CD4-positive, alpha-beta T cell treated with Interleukin-6 for 4 hours (primary cell): ENCODE results near the gene CES5A.
"Not testable (repeated sequence)": the region's sequence is repeated elsewhere in the genome, so short reads cannot be mapped to it uniquely, and the experiment has no call there.

Experiments used
- DNase-seq: peaks from one replicate; pipeline ENCODE4 v3.0.0-alpha.2; 2020; ENCODE audit warnings: mixed read lengths

The CES5A gene

DNA sequence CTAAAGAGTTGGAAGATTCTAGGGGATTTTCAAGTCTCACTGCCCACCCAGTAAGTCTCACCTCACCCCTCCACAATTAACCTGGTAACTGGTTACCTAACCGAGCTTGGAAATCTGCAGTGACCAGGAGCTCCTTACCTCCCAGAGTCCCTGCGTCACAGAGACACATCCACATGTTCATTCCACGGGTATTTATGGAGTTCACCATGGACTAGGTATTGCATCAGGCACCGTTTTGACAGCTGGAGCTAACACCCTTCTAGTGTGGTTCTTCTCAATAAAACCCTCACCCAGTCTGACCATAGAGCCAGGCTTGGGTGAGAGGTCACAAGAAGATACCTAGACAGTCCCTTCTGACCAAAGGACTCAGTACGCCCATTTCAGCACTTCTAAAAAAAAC, 2.1 kb downstream of the CES5A start:
- no peak for DNase-seq

DNA sequence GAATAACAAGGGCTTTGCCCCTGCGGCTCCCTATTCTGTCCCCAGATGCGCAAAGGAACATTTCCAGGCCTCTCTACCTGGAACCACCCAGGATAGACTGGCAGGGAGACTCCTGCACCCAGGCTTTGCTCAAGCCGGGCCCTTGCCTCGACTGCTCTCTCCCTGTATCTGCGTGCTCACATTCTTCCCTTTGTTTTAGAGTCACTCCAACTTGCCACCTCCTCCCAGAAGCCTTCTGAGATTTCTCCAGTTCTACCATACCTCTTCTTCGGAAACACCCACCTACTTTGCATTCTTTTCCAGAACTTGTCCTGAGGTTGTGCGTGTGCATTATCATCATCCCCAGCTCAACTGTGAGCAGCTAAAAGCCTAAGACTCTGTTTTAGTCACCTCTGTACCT, 3.0 kb downstream of the CES5A start:
- DNase-seq: no peak

DNA sequence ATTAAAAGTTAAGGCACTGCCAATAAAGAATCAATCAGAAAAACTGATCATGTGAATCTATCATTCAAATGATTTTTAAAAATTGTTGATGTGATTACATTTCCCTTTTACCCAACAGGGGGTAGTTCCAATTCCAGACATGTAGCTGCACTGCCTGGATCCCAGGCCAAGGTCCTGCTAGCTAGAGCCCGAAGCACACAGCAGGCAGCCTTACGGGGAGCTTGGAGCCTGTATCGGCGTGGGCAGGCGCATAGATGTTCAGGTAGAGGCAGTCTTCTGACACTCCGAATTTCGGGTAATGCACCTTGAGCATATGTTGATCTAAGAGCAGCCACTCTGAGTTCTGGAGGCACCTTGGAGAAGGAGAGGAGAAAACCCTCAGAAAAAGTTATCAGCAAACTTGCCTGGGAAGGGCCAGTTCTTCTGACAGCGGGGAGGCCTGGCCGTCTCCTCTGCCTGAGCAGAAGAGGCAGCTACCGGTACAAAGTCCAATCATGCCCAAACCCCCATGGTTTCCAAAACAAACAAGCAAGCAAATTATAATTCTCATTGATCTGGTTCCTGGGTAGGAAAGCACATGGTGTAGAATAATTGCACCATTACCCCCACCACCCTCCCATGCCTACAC, 3.6 kb downstream of the CES5A start:
- no peak for DNase-seq

DNA sequence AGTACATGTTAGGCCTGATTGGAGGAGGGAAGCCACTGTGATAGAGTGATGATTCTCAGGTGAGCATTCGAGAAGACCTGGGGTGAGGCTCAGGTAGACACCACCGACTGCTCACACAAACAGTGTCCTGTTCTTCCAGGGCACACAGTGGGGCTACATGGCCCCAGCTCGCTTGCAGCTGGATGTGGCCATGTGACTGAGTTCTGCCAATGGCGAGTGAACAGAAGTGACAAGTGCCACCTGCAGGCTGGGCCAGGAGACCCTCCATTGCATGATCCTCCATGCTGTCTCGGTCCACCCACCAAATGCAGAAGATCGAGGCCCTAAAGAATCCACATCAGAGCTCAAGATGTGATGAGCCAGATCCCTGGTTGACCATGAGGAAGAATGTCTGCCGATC, 6.2 kb downstream of the CES5A start:
- DNase-seq: no peak

DNA sequence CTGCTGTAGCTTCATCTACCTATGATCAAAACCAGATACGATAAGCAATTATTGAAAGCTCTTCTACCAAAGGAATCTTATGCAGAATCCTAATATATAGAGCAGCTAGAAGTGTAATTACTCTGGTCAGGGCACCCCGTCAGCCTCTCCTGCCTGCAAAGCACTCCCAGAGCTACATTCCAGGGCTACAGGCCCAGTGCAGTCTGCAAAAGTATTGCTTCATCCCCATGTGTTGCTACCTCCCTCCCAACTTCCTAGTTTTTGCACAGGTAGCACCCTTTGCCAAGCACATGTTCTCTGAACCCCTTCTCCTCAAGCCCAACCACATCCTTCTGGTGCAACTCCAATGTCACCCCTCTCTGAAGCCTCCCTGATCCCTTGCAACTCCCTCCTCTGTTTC, 7.0 kb downstream of the CES5A start:
- no peak for DNase-seq

DNA sequence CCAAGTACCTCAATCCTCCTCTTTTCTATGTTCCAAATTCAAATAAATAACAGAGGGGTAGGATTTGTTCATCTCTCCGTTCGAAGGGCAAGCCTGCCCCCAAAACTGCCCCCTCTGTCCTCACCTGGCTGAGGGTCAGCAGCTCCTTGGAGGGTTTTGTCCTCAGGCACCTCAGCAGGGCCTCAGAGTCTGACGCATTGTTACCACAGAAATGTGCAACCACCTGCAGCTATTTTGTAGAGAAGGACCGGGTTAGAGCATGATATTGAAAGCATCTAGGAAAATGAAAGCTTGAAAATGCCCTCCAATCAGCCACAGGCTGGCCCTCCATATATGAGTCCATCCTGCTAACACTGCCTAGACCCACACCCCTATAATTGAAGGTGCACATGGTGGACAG, 13.9 kb downstream of the CES5A start:
- DNase-seq: no peak

DNA sequence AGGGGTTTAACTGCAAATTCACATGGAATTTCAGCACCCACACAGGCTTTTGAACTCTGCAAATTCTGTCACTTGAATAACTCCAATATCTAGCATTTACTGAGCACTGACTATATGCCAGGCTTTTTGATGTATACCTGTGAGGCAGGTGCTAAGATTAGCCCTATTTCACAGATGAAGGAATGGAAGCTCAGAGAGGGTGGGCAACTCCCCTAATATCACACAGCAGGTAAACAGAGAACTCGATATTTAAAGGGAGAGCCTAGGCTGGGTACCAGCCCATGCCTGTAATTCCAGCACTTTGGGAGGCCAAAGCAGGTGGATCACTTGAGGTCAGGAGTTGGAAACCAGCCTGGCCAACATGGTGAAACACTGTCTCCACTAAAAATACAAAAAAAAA, 17.5 kb downstream of the CES5A start:
- not testable (repeated sequence) for DNase-seq

DNA sequence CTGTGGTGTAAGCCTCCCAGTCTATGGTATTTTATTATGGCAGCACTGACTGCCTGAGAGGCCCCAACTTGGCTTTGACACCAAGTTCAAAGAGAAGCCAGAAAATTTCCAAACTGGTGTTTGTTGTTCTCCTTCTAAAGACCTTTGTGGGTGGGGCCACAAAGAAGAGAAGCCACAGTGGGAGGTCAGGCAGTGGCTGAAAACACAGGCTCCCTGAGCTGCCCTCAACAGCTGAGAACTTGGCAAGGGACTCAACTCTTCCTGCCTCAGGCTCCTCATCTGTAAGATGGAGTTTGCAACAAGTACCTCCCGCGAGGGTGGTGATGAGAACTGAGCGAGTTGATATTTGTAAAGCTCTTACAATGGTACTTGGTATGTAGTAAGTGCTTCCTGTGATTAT, 18.2 kb downstream of the CES5A start:
- no peak for DNase-seq

DNA sequence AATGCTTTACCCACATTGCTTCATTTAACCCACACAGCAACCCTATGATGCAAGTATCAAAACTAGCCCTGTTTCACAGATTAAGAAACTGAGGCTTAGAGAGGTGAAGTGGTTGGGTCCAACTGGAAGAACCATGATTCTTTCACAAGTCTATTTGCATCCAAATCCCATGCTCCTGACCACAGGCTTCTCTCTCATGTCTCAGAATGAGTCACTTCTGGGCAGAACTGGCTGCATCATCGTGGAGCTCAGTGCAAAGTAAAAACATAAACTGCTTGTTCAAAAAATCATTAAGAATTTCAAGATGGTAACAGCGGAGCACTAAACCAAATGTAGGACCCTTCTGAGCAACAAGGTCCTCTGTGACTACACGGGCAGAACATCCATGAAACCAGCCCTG, 22.1 kb downstream of the CES5A start:
- DNase-seq: no peak

DNA sequence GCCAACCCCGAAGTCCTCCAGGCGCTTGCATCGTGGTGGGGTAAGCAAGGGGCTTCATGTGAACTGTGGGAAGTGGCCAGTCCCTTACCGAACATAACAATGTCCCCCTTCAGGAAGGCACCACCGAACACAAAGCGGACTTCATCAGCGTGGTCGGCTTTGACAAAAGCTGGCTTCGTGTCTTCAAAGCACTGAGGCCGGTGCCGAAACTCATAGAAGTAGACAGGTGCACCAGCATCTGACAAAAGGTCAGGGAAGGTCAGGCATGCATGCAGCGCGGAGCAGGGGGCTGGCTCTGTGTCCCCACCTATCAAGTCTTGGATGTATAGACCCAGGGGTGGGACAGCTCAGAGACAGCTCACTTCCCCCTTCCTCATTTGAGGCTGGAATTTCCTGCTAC, 25.6 kb downstream of the CES5A start:
- no peak for DNase-seq

DNA sequence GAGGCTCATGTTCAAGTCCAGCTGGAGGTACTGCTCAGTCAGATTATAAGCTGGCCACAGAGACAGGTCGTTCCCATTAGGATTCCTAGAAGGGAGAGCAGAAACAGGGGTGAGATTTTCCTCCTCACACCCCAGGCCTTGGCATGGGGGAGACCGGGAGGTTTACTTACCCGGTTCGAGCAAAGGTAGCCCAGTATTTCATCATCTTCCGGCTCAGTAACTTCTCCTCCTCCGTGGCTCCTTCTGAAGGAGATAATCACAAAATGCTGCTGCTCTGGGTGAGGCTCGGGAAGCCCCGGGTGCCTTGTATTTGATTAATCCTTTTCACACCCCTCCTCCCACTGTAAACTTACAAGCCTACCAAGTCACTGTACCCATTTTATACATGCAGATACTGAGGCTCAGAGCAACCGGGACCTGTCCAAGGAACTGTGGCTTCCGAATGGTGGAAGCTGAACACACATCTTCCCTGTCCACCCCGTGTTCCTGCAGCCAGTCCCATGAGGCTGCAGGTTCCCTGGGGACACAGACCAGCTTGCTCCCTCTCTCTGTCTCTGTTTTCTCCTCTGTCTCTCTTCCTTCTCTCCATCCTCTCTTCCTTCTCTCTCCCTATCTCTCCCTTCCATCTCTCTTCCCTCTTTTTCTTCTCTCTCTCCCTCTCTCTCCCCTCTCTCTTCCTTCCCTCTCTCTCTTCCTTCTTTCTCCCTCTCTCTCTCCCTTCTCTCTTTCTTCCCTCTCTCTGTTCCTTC, 28.4 kb downstream of the CES5A start:
- no peak for DNase-seq

DNA sequence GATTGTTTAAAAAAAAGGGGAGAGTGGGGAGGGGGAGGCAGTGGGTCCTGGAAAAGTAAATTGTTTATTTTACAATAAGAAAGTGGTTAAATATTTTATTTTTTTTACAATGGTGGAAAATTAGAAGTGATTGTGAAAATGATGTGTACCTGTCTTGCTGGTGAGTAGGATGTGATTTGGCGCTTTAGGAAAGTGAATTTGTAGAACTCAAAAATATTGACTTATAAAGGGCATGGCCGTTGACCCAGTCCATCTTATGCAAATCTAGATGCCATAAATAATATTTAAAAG, 32.1 kb downstream of the CES5A start:
- DNase-seq: no peak

DNA sequence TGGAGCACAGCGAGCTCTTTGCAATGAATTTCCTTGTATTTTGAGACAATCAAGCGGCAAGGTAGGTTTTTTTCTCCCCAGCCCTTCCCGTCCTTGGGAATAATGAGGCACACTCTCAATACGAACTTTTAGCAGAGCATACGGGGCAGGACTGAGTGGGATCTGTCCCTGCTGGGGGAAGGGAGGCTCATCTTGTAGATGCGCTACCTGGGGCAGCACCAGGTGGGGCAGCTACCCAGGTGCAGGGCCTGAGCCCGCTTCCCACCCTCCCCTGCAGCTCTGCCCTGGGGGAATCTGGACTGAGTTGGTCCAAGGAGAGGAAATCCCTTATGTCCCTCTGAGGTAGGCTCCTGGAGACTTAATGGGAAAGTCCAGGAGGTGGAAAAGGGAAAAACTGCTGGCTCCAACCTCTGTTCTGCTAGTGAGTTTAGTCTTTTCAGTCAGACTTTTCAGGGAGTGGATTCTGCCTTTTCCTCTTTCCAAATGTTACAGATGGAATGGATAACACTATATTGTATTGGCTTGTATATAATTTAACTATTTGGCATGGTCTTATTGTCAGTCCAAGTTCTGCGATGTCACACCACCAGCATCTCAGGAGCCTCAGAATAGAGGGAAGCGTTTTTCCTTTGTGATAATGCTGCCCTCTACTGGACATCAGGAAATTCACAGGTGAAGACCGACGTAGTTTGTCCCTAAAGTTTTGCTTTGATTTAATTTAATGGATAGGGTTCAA, 32.6 kb downstream of the CES5A start:
- peak; percentile 9 for DNase-seq

DNA sequence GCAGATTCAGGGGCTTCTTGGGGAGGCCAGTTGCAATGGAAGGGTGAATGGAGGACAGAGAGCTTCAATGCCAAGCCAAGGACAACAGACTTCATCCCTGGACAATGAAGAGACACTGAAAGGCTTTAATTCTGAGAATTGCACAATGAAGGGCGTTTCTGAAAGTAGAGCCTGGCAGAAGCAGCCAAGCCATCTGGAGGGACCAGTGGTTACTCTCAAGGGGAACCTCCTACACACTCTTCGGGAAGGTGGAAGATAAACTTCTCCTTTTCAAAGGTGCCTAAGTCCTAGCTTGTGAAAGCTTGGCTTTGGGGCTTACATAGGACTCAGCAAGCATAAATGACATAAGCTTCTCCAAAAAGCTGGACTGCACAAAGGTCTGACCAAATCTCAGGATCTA, 36.1 kb downstream of the CES5A start:
- no peak for DNase-seq

DNA sequence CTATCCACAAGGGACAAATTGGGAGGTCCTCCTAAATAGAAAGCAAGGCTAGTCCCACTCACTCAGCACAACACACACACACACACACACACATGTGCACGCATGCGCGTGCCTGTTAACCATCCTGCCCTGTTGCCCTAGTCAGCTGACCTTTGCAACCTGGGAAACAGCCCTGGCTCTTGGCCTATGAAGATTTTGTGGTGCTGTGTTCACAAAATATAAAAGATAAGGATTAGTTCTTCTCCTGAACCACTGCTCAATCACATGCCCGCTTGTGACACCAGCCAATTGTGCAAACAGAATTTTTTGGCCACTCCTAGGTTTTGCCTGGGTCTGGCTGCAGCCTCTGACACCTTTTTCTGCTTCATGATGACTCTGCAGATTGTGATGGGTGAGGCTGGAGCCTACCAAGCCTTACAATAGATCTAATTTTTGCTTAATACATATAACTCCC, 39.0 kb downstream of the CES5A start:
- no peak for DNase-seq

DNA sequence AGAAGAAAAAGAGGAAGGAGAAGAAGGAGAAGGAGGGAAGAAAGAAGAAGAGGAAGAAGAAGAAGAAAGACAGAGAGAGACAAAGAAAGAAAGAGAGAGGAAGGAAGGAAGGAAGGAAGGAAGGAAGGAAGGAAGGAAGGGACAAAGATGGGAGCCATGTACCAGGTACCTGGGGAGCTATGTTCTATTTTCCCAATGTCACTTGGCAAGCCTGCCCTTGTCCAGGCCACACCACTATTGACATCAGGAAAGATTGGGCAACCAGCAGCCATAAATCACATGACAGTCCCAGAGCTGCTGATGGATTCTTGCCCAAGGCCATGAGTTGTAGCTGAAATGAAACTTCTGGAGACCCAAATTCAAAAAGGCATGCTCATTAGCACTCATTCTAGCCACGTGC, 39.6 kb downstream of the CES5A start:
- DNase-seq: no peak

DNA sequence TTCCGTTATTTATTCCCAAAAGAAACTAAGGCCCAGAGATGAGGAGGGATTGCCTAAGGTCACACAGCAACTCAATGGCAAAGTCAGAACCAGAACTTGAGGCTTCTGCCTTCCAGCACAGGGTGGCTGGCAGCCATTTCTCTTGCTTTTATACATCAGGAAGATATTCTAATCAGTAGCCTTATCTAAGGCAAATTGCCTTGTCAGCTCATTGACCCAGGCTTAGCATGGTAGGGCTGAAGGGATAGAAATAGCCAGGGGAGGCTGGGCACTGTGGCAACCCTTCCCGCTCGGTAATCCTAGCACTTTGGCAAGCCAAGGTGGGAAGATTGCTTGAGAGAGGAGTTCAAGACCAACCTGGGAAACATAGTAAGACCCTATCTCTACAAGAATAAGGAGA, 40.0 kb downstream of the CES5A start:
- DNase-seq: not testable (repeated sequence)

DNA sequence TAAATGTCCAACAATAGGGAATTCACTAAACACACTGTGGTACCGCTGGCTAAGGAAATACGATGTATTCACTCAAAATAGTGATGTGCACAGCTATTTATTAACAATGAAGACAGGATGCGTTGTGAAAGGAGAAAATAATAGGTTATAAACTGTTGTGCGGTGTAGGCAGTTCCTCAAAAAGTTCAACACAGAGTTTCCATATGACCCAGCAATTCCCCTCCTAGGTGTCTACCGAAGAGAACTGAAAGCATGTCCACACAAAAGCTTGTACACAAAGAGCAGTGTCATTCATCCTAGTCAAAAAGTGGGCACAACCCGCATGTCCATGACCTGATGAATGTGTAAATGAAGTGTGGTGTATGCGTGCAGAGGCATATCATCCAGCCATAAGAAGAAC, 41.1 kb downstream of the CES5A start:
- no peak for DNase-seq

DNA sequence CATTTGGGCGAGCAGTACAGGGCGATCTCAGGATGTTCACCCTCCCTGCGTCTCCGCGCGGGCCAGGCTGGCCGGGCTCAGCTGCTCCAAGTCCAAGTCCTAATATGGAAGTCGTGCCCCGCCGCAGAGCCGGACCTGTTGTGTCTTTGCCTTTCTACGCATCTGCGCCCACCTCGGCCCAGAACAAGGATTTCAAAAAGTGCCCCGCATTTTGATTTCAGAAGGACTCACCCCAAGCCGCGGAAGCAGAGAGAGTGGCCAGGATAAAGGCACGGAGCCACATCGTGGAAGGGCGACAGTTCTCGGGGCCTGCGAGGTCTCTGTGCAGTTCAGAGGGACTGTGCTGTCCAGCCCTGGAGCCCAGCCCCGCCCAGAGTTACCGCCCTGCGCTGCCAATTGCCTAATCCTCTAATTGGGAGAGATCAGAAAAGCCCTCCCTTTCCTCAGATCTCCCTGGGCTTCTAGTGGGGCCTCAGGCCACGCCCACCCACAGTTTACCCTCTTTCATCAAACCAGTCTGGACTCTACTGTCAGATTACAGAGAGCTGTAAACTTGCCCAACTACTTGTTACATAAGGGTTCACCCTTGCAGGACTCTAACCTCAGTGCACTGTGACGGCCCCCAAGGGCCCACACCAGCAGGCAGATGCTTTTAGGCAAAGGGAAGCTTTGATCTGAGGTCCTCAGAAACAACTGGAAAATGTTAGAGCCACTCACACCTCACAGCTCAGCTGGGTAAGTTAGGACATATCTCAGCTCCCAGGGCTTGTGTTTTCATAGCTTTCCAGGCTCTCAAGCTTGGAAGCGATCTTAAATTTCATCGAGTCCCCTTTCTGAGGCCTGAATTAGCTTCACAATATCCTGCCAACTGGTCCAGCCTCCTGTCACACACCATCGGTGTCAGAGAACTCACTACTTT, 42.1 kb downstream of the CES5A start, which contains the start of gene CES1:
CES1 (minus strand) TSS at position 324 of the 919 bp plus-strand sequence; CDS start at position 283, 41 bp downstream.
- DNase-seq: no peak

DNA sequence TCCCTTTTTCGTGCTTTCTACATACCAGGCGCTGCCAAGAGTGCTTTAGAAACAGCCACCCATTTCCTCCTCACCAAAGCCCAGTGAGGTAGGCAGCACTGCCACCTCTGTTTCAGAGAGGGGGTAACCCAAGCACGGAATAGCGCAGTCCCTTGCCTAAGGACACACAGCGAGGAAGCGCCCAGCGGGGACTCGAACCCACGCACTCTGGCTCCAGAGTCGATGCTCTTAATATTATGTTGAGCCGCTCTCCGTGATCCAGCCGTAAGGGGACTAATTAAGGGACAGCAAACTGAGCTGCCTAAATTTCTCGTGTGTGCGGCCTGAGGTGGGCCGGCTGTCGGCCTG, 42.8 kb downstream of the CES5A start:
- no peak for DNase-seq

DNA sequence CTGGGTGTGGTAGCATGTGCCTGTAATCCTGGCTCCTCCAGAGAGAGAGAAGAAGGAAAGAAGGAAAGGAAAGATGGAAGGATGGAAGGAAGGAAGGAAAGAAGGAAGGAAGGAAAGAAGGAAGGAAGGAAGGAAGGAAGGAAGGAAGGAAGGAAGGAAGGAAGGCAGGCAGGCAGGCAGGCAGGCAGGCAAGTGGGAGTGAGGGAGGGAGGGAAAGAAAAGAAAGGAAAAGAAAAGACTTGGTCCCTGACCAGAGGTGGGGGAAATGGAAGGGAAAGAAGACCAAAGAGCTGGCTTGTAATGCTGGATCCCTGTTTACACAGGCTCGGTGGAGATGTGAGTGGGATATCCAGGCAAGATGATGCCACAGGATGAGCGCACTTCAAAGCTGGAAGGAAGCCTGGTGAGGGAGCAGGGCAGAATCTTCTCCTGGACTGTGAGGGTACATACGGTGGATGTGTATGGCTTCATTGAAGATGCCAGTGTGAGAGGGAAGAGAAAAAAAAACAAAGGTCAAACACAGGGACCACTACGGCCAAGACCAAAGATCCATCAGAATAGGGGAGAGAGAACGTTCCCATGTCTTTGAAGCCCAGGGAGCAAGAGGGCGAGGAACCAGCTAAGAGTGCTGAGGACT, 44.4 kb downstream of the CES5A start:
- no peak for DNase-seq

DNA sequence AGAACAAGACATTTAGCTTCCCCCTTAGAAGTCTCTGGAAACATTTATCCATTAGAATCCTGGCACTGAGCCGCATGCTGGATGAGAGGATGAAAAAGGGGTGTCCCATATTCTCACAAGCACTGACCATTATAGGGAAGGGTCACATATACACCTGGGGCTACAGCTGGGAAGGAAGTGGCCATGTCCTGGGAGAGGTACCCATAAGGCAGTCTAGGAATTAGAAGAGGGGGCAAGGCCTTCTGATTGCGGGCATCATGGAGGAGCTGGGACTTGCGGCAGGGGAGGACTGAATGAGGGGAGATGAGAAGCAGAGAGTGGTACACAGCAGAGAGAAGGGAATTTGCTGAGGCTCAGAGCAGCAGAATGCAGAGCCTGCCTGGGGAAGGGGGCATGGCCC, 45.9 kb downstream of the CES5A start:
- DNase-seq: not testable (repeated sequence)

DNA sequence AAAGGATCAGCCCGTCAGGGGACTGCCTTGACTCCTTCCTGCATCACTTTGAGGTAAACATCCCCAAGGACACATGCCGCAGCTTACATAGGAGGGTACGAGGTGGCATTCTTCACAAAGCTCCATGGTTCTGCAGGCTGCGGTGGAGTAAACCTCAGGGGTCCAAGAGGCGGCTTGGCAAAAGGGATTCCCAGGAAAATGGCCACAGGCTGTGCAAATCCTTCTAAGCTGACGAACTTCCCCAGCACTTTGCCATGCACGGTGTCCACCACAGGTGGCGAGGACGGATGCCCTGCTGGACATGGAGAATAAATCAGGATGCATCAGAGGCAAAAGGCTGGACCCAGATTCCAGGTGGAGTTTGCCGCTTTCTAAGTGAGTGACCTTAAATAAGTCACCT, 46.5 kb downstream of the CES5A start:
- no peak for DNase-seq
